Measurements from ENCODE around the gene SHQ1.

SHQ1 gene

GRCh38 chr3:72829701-72830100, 18.5 kb downstream of the SHQ1 start:
- H3K36me3 ChIP-seq, result peaks cover 0 to 9% (median 0%) of the 10 kb centered on the region in 3 donors
- H3K27ac ChIP-seq, result no peak overlapping the region
- H3K27me3 ChIP-seq, result no peaks in the 10 kb centered on the region
- H3K4me1 ChIP-seq, result peaks cover 0 to 12% (median 0%) of the 10 kb centered on the region in 4 donors
- TF ChIP-seq CTCF (IDR thresholded peaks at IDR 0.05), result no peak
- intact Hi-C loops (cut with DNase I; ENCODE audit: low total_unique reads), result loop anchor here (10.0 kb wide), 1 partner anchor 1105 kb away; the partner anchor contains the start of gene EIF4E3
- H3K4me3 ChIP-seq, result no peak overlapping the region
- no peaks in the 10 kb centered on the region for H3K9me3 ChIP-seq
- no peak for DNase-seq

- Histone ChIP-seq H3K27ac (no peak overlapping the region), H3K4me1 (peaks cover 0 to 14% (median 11%) of the 10 kb centered on the region in 4 donors), H3K27me3 (no peaks in the 10 kb centered on the region)
These were observed 27.0 kb downstream of the SHQ1 start for GRCh38 chr3:72821161-72821781.

GRCh38 chr3:72820415-72820814, 27.8 kb downstream of the SHQ1 start:
- Histone ChIP-seq H3K4me3 (no peak overlapping the region), H3K4me1 (peaks cover 0 to 14% (median 11%) of the 10 kb centered on the region in 4 donors), H3K9me3 (no peaks in the 10 kb centered on the region), H3K27me3 (no peaks in the 10 kb centered on the region), H3K36me3 (peaks cover 0 to 13% (median 0%) of the 10 kb centered on the region in 3 donors), H3K27ac (no peak overlapping the region)
- no peak for TF ChIP-seq CTCF (IDR thresholded peaks at IDR 0.05)
- intact Hi-C loops (cut with DNase I; ENCODE audit: low total_unique reads), result loop anchor here (5.0 to 10.0 kb wide), 2 partner anchors 943 to 1096 kb away; partner anchors contain the start of gene EIF4E3
- DNase-seq, result no peak

More at GRCh38 chr3:72821161-72821781, 27.0 kb downstream of the SHQ1 start:
- Histone ChIP-seq H3K36me3 (peaks cover 0 to 13% (median 0%) of the 10 kb centered on the region in 3 donors), H3K4me3 (no peak overlapping the region), H3K9me3 (no peaks in the 10 kb centered on the region)
- TF ChIP-seq CTCF (IDR thresholded peaks at IDR 0.05), result no peak
- no peak for DNase-seq
- intact Hi-C loops (cut with DNase I; ENCODE audit: low total_unique reads), result loop anchor here (5.0 to 10.0 kb wide), 2 partner anchors 944 to 1096 kb away; partner anchors contain the start of gene EIF4E3

GRCh38 chr3:72818905-72819304, 29.3 kb downstream of the SHQ1 start:
- no peaks in the 10 kb centered on the region for H3K9me3 ChIP-seq
- H3K4me3 ChIP-seq, result no peak overlapping the region
- H3K4me1 ChIP-seq, result peaks cover 0 to 14% (median 11%) of the 10 kb centered on the region in 4 donors
- H3K27ac ChIP-seq, result no peak overlapping the region
- H3K27me3 ChIP-seq, result no peaks in the 10 kb centered on the region
- peak in 1 of 2 donors; percentile 30 for DNase-seq
- intact Hi-C loops (cut with DNase I; ENCODE audit: low total_unique reads), result loop anchor here (5.0 kb wide), 1 partner anchor 862 kb away; no protein-coding TSS in a partner anchor
- H3K36me3 ChIP-seq, result peaks cover 0 to 10% (median 0%) of the 10 kb centered on the region in 3 donors
- no peak for TF ChIP-seq CTCF (IDR thresholded peaks at IDR 0.05)

- no peak overlapping the region for H3K27ac ChIP-seq
- peaks cover 0 to 14% (median 11%) of the 10 kb centered on the region in 4 donors for H3K4me1 ChIP-seq
- peak; percentile 43 to 53 for TF ChIP-seq CTCF (IDR thresholded peaks at IDR 0.05)
- H3K36me3 ChIP-seq, result peaks cover 0 to 5% (median 0%) of the 10 kb centered on the region in 3 donors
- H3K4me3 ChIP-seq, result no peak overlapping the region
- intact Hi-C loops (cut with DNase I; ENCODE audit: low total_unique reads), result loop anchor here (5.0 kb wide), 1 partner anchor 861 kb away; no protein-coding TSS in a partner anchor
- no peaks in the 10 kb centered on the region for H3K27me3 ChIP-seq
- no peaks in the 10 kb centered on the region for H3K9me3 ChIP-seq
- DNase-seq, result no peak
These were observed 30.0 kb downstream of the SHQ1 start for GRCh38 chr3:72818092-72818773.
